WI38 (cell line): ENCODE results near the gene RYR3.

Source experiments
- H3K4me3 ChIP-seq: 2 replicates; pipeline ENCODE4 v1.5.1; 2011; ENCODE audit warnings: low read depth, mild to moderate bottlenecking, control low read depth, low read length
- CTCF ChIP-seq: IDR thresholded peaks from 2 replicates; pipeline ENCODE4 v1.5.1; 2012; ENCODE audit warnings: low read depth, mild to moderate bottlenecking, control low read depth, low read length

The RYR3 gene

GRCh38 chr15:33453761-33454160 is 143.0 kb downstream of the RYR3 start:
- no peak overlapping the region for H3K4me3 ChIP-seq
- TF ChIP-seq CTCF, result no peak

- H3K4me3 ChIP-seq, result no peak overlapping the region
- TF ChIP-seq CTCF, result no peak
Observed at GRCh38 chr15:33454346-33454745, 143.6 kb downstream of the RYR3 start.

- H3K4me3 ChIP-seq, result no peak overlapping the region
- no peak for TF ChIP-seq CTCF
Observed at GRCh38 chr15:33454996-33455395, 144.2 kb downstream of the RYR3 start.

GRCh38 chr15:33458421-33458820 is 147.7 kb downstream of the RYR3 start:
- H3K4me3 ChIP-seq, result no peak overlapping the region
- no peak for TF ChIP-seq CTCF

GRCh38 chr15:33460166-33460805 is 149.5 kb downstream of the RYR3 start:
- no peak overlapping the region for H3K4me3 ChIP-seq
- TF ChIP-seq CTCF, result no peak

GRCh38 chr15:33461671-33462070 is 150.9 kb downstream of the RYR3 start:
- no peak for TF ChIP-seq CTCF
- H3K4me3 ChIP-seq, result no peak overlapping the region

GRCh38 chr15:33467146-33467815 is 156.5 kb downstream of the RYR3 start:
- no peak overlapping the region for H3K4me3 ChIP-seq
- TF ChIP-seq CTCF, result no peak
